ENCODE data around the gene PICK1. TPM values are rescaled to one million over a fixed set of nuclear protein-coding genes. Genes with fewer than 3 reads are reported as not detected.

PICK1 gene
- total RNA-seq, 1 donor from 2014 or later: 8.7 TPM

DNA sequence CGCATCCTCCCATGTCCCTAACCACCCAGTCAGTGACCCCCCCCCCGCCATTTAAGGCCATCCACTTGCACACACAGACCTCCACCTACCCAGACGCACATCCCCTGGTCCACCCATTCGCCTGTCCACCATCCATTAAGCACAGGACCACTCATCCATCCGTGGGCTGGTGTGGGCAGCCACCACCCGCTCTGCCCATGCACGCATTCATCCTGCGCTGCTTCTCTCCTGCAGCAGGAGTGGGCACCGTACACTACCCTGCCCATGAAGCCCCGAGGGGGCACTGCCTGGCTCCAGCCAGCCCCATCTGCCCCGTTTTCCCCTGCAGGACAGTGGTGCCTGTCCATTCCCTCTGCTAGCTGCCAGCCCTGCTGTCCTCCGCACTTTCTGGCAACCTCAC is 30.7 kb downstream of the PICK1 start:
- no peak for DNase-seq (ENCODE audit: low read depth, low spot score)

- no peak for DNase-seq (ENCODE audit: low read depth, low spot score)
Observed at GRCh38 chr22:38088629-38089473, 31.6 kb downstream of the PICK1 start.

GRCh38 chr22:38089474-38089851 is 32.3 kb downstream of the PICK1 start:
- no peak for DNase-seq (ENCODE audit: low read depth, low spot score)

DNA sequence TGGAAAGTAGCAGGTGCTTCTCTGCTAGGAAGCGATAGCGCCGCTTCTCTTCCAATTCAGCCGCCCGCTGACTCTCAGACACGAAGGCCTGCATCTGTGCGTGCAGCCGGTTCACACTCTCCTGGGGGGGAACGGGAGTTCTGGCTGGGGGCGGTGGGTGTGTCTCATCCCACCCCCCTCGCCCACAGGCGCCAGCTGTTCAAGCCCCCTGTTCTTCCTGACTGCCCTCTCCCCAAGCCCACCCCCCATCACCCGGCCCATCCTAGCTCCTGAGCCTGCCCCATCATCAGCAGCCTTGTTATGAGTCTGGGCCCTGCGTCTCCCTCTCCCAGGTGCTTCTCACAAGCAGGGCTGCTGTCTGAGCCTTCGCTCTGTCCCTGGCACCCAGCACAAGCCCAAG is 39.9 kb downstream of the PICK1 start:
- DNase-seq (ENCODE audit: low read depth, low spot score): no peak

- no peak for DNase-seq (ENCODE audit: low read depth, low spot score)
Observed at GRCh38 chr22:38097557-38098409, 40.6 kb downstream of the PICK1 start.

- DNase-seq (ENCODE audit: low read depth, low spot score): peak; percentile 53
Observed at GRCh38 chr22:38098410-38099249, 41.4 kb downstream of the PICK1 start.

GRCh38 chr22:38103641-38104040 is 46.4 kb downstream of the PICK1 start:
- DNase-seq (ENCODE audit: low read depth, low spot score): no peak

DNA sequence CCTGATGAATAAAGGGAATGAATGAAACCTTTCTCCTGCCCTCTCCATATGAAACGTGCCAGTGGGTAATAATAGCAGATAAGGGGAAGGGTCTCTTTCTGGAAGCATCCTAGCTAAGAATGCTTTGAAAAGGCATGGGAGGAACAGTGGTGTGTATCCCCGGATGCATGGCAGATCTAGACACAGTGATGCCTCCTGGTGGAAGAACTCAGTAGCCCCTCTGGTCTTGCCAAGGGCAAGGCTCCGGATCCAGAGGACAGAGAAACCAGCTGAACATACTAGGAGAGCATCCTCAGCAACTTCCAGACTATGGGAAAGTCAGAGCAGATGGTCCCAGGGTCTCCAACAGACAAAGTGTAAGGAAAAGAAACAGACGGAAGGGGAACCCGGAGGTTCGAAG is 46.9 kb downstream of the PICK1 start:
- no peak for DNase-seq (ENCODE audit: low read depth, low spot score)

GRCh38 chr22:38106814-38107578 is 49.8 kb downstream of the PICK1 start:
- no peak for DNase-seq (ENCODE audit: low read depth, low spot score)

GRCh38 chr22:38107692-38108515 is 50.7 kb downstream of the PICK1 start:
- DNase-seq (ENCODE audit: low read depth, low spot score): no peak

DNA sequence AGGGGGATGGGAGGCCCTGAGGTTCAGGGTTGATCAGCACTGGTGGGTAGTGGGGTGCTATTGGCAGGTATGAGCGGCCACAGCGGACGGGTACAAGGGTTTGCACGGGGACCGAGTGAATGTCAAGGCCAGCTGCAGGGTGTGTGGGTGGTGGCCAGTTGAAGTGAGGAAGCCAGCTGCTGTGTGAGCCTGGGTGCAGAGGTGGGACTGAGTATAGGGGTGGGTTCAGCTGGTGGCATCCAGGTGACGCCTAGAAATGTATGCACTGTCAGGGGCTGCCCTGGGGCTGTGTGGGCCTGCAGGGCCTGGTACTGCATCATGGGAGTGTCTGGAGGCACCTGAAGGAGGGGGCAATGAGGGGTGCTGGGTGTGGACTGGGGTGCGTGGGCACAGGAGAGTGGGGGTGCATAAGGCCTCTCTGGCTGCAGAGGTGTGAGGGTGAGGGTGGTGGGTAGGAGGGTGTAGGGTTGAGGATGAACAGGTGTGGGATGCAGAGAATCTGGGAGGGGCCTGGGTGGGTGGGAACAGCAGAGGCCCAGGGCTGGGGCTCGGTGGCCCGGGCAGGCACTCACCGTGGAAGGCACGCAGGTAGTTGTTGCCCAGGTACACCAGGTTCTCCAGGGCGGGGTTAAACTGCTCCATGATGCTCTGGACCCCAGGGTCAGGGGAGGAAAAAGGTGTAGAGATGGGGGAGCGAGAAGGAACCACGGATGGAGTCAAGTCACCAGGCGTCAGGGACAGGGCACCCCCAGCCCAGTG is 51.5 kb downstream of the PICK1 start:
- no peak for DNase-seq (ENCODE audit: low read depth, low spot score)

GRCh38 chr22:38109371-38110001 is 52.3 kb downstream of the PICK1 start:
- DNase-seq (ENCODE audit: low read depth, low spot score): no peak

- no peak for DNase-seq (ENCODE audit: low read depth, low spot score)
Observed at GRCh38 chr22:38110008-38110862, 53.0 kb downstream of the PICK1 start, which contains the start of gene BAIAP2L2. BAIAP2L2 (minus strand) TSS chr22:38110684; CDS start chr22:38110525, 159 bp downstream.

GRCh38 chr22:38110863-38111852 is 54.0 kb downstream of the PICK1 start:
- no peak for DNase-seq (ENCODE audit: low read depth, low spot score)

DNA sequence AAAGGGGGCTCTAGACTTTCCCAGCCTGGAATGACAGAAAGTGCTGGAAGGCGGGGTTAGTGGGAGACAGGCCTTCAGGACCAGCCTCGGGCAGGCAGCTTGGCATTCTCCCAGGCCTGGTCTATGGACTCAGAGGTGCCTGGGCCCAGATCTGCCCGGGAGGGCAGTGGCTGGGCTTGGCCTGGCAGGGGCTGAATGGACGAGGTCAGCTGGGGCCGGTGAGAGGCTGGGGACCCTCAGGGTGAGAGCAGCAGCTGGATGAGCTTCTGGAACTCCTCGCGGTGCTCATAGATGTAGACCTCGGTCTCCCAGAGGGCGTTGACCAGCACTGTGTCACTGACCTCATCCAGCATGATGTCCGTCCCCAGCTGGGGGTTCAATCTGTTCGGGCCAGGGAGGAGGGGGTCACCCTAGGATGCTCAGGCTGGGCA is 54.7 kb downstream of the PICK1 start:
- no peak for DNase-seq (ENCODE audit: low read depth, low spot score)

GRCh38 chr22:38112381-38112780 is 55.2 kb downstream of the PICK1 start:
- no peak for DNase-seq (ENCODE audit: low read depth, low spot score)

Data from pulmonary artery endothelial cell (primary cell).